Vagina (tissue), 2 donors: ENCODE results near the gene EFCAB13.

Source experiments
- CTCF ChIP-seq, 3 experiments: fragments of 450-650 bp in 2 of 3; fragments of 200-600 bp in 1 of 3; sonication (generic) in 1 of 3; IDR thresholded peaks; one replicate each; pipeline ENCODE4 v1.5.1; 2017 to 2019; ENCODE audit warnings: antibody characterized with exemption in 3 of 3, mild to moderate bottlenecking in 2 of 3, moderate library complexity in 2 of 3
- POLR2AphosphoS5 ChIP-seq, 2 donors: sonication (generic); formaldehyde crosslinking; IDR thresholded peaks; one replicate each; pipeline ENCODE4 v1.9.0; 2017; ENCODE audit warnings: antibody characterized with exemption in 2 of 2, mild to moderate bottlenecking in 2 of 2, low read depth in 1 of 2; ENCODE audit not compliant: insufficient read depth in 1 of 2

DNA sequence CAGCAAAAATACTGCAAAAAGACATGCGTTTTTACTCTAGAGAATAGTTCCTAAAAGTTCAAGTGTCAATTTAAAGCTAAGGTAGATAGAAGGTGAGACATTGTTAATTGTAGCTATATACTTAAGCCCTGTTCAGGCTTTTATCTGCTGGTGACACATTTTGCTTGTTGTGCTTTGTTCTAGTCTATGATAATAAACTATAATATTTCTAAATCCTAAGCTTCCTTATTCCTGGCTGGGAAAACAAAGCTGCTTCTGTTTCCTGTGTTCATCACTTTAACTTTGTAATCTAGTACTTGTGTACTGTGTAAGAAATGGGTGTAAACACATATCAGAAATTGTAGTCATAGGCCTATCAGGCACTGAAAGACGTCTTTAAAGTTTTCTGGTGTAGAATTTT lies 77.3 kb downstream of the EFCAB13 start:
- TF ChIP-seq POLR2AphosphoS5 (IDR thresholded peaks at IDR 0.05; ENCODE audit: insufficient read depth in 1 of 2, low read depth in 1 of 2) = no peak
- no peak for TF ChIP-seq CTCF (IDR thresholded peaks at IDR 0.05)
